Measurements from ENCODE around the gene NTM. TPM values are rescaled to one million over a fixed set of nuclear protein-coding genes. Genes with fewer than 3 reads are reported as not detected.

Gene NTM
- total and polyA plus RNA-seq, 2 experiments from 2014 or later = 2.2 to 4.9 TPM

DNA sequence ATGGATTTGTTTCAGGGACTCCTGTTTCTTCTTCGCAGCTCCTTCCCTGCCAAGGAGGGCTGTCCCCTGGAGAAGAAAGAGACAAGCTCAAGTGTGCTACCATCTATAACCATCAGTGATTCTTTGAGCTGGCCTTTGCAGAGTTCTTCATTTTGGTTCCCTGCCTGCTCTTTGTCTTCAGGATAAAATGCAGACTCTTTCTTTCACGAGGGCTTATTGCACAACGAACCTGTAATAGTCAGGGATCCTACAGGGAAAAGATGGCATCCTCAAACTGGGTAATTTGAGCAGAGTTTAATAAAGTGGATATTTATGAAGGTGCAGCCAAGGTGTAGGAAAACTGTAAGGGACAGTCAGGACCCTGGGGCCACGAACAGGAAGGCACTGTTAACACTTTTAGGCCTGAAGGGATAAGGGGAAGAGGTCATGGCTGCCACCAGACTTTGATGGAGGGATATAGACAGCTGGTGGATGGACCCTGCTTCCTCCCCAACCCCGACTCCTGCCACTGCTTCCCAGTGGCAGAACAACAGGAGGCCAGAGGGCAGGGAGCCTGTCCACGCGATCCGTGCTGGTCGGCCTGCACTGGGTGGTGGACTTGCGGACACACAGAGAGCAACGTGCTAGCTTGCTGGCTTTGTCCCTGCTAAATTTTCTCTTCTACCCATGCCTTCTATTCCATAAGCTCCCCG is 767.0 kb downstream of the NTM start:
- WGBS (ENCODE audit: low lambda C conversion rate, missing lambda C conversion rate) = 92% methylated on average over 12 of the region's 12 CpGs
- H3K4me2 ChIP-seq = no peak overlapping the region
- no peaks in the 10 kb centered on the region for H3K4me1 ChIP-seq (ENCODE audit: insufficient read depth)
- no peak overlapping the region for H2AFZ ChIP-seq
- H3K27ac ChIP-seq = no peak overlapping the region
- H3K9me3 ChIP-seq (ENCODE audit: low read depth) = no peaks in the 10 kb centered on the region
- no peaks in the 10 kb centered on the region for H3K9me2 ChIP-seq (replicated peaks; ENCODE audit: insufficient read depth)
- TF ChIP-seq EZH2phosphoT487 (IDR thresholded peaks at IDR 0.05; ENCODE audit: low read depth, severe bottlenecking, unreplicated experiment) (no peak), EZH2 (IDR thresholded peaks at IDR 0.05; ENCODE audit: borderline replicate concordance) (no peak)
- TF ChIP-seq, protein P1, sequence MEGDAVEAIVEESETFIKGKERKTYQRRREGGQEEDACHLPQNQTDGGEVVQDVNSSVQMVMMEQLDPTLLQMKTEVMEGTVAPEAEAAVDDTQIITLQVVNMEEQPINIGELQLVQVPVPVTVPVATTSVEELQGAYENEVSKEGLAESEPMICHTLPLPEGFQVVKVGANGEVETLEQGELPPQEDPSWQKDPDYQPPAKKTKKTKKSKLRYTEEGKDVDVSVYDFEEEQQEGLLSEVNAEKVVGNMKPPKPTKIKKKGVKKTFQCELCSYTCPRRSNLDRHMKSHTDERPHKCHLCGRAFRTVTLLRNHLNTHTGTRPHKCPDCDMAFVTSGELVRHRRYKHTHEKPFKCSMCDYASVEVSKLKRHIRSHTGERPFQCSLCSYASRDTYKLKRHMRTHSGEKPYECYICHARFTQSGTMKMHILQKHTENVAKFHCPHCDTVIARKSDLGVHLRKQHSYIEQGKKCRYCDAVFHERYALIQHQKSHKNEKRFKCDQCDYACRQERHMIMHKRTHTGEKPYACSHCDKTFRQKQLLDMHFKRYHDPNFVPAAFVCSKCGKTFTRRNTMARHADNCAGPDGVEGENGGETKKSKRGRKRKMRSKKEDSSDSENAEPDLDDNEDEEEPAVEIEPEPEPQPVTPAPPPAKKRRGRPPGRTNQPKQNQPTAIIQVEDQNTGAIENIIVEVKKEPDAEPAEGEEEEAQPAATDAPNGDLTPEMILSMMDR (IDR thresholded peaks at IDR 0.05; ENCODE audit: poor library complexity) = no peak
- H3K27me3 ChIP-seq = no peaks in the 10 kb centered on the region
- no peak overlapping the region for H3K4me3 ChIP-seq
- H3K79me2 ChIP-seq = no peaks in the 10 kb centered on the region
- no peaks in the 10 kb centered on the region for H3K36me3 ChIP-seq (replicated peaks; ENCODE audit: insufficient read depth, low read depth)
- no peaks in the 10 kb centered on the region for H4K20me1 ChIP-seq (ENCODE audit: insufficient read depth, poor library complexity, severe bottlenecking)
- no peak for DNase-seq (ENCODE audit: low spot score)

DNA sequence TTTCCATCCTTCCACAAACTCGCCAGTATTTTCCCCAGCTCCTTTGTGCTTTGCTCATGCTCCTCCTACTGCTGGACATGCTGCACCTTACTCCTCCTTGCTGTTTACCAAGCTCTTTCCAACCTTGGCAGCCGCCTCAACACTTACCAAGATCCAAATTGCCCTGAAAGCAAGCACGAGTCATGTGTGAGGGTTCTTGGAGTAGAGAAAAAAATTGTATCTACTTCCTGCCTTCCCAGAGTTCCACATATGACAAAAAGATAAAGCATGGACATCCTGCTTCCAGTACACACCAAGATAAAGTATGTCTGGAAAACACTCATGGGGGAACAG is 767.5 kb downstream of the NTM start:
- H3K4me3 ChIP-seq = no peak overlapping the region
- H3K9me3 ChIP-seq (ENCODE audit: low read depth) = no peaks in the 10 kb centered on the region
- no peaks in the 10 kb centered on the region for H3K36me3 ChIP-seq (replicated peaks; ENCODE audit: insufficient read depth, low read depth)
- H3K4me1 ChIP-seq (ENCODE audit: insufficient read depth) = no peaks in the 10 kb centered on the region
- WGBS (ENCODE audit: low lambda C conversion rate, missing lambda C conversion rate) = 93% methylated on average over 3 of the region's 3 CpGs
- H3K79me2 ChIP-seq = no peaks in the 10 kb centered on the region
- no peak for DNase-seq (ENCODE audit: low spot score)
- no peak overlapping the region for H2AFZ ChIP-seq
- H3K4me2 ChIP-seq = no peak overlapping the region
- H3K27ac ChIP-seq = no peak overlapping the region
- H3K9me2 ChIP-seq (replicated peaks; ENCODE audit: insufficient read depth) = no peaks in the 10 kb centered on the region
- no peaks in the 10 kb centered on the region for H4K20me1 ChIP-seq (ENCODE audit: insufficient read depth, poor library complexity, severe bottlenecking)
- no peak for TF ChIP-seq EZH2phosphoT487 (IDR thresholded peaks at IDR 0.05; ENCODE audit: low read depth, severe bottlenecking, unreplicated experiment)
- TF ChIP-seq, protein P1 (IDR thresholded peaks at IDR 0.05; ENCODE audit: poor library complexity) = no peak
- TF ChIP-seq EZH2 (IDR thresholded peaks at IDR 0.05; ENCODE audit: borderline replicate concordance) = no peak
- H3K27me3 ChIP-seq = no peaks in the 10 kb centered on the region

DNA sequence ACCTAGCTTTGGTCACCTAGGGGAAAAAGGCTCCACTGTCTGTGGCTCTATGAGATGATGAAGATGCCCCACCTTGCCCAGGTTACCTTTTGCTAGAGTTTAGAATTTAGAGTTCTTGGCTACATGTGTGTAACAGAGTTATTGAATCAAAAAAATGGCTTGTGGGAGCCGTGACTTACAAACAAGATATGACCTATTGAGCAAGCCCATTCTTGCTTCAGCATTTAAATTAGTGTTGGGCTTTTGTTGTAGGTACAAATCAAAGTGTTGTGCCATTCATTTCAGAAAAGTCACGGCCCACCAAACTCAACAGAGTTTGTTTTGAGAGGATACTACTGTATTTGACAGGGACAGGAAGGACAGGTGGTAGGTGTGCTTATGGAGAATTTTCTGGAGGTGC is 768.8 kb downstream of the NTM start:
- no peaks in the 10 kb centered on the region for H3K9me2 ChIP-seq (replicated peaks; ENCODE audit: insufficient read depth)
- no peaks in the 10 kb centered on the region for H4K20me1 ChIP-seq (ENCODE audit: insufficient read depth, poor library complexity, severe bottlenecking)
- no peaks in the 10 kb centered on the region for H3K79me2 ChIP-seq
- no peaks in the 10 kb centered on the region for H3K4me1 ChIP-seq (ENCODE audit: insufficient read depth)
- no peak overlapping the region for H2AFZ ChIP-seq
- no peaks in the 10 kb centered on the region for H3K27me3 ChIP-seq
- no peaks in the 10 kb centered on the region for H3K9me3 ChIP-seq (ENCODE audit: low read depth)
- 82% methylated on average over 2 of the region's 2 CpGs for WGBS (ENCODE audit: low lambda C conversion rate, missing lambda C conversion rate)
- TF ChIP-seq EZH2phosphoT487 (IDR thresholded peaks at IDR 0.05; ENCODE audit: low read depth, severe bottlenecking, unreplicated experiment) (no peak), EZH2 (IDR thresholded peaks at IDR 0.05; ENCODE audit: borderline replicate concordance) (no peak)
- TF ChIP-seq, protein P1 (IDR thresholded peaks at IDR 0.05; ENCODE audit: poor library complexity) = no peak
- no peak for DNase-seq (ENCODE audit: low spot score)
- H3K4me3 ChIP-seq = no peak overlapping the region
- H3K36me3 ChIP-seq (replicated peaks; ENCODE audit: insufficient read depth, low read depth) = no peaks in the 10 kb centered on the region
- no peak overlapping the region for H3K4me2 ChIP-seq
- H3K27ac ChIP-seq = no peak overlapping the region

Data from hepatocyte (in vitro differentiated cells).